HG02623 (cell line): ENCODE data around the gene ERCC1.
"Not testable (repeated sequence)": the region's sequence is repeated elsewhere in the genome, so short reads cannot be mapped to it uniquely, and the experiment has no call there.

Experiments used
- ATAC-seq: cut with Tn5 transposase; IDR thresholded peaks from one replicate; pipeline ENCODE4 v1.9.1; 2021; ENCODE audit warnings: moderate library complexity; ENCODE audit not compliant: unreplicated experiment

The ERCC1 gene

GRCh38 chr19:45455707-45456499 lies 32.2 kb upstream of the ERCC1 start:
- ATAC-seq = no peak

GRCh38 chr19:45451850-45452387 lies 28.2 kb upstream of the ERCC1 start:
- no peak for ATAC-seq

- ATAC-seq = no peak
Observed at GRCh38 chr19:45451131-45451849, 27.6 kb upstream of the ERCC1 start.

DNA sequence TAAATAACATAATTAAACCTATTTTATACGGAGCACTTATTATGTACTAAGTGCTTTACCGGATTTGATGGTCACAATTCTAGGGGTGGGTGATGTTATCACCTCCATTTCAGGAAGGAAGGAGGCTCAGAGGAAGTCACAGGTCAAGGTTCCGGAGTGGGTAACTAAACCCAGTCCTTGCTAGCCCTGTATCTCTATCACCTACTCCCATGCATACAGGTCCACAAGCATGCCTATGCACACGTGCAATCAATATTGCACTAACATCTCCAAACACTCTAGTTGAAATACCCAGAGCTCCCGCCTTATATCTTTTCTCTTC lies 26.3 kb upstream of the ERCC1 start:
- no peak for ATAC-seq

DNA sequence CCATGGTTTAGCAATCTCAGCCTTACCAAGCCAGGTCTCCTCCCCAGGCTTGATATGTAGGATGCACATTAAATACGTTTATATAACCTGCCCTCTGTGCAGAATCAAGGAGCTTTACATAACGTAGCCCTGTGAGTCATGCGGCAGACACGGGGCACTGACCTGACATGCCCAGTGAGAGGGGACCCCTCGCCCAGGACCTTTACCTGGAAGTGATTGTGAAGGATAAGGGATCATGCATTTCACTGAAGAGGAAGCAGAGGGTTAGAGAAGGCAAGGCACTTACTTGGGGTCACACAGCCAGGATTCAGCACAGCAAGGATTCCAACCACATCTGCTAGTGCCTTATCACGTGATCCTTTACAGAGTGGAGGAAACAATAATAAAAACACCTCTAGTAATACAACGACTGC lies 25.2 kb upstream of the ERCC1 start:
- no peak for ATAC-seq

GRCh38 chr19:45448425-45448756 lies 24.7 kb upstream of the ERCC1 start:
- ATAC-seq = no peak

DNA sequence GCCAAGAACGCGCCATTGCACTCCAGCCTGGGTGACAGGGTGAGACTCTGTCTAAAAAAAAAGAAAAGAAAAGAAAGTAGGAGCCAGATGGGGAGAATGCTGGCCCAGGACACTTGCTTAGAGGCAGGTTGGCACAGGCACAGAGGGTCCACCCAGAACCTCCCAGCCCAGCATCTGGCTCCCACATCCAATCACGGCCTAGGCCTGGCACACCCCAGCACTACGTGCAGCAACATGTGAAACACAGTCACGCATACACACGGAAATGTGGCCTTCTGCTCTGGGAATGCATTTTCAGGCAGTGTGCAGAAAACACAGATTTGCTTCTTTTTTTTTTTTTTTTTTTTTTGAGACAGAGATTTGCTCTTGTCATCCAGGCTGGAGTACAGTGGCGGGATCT lies 23.2 kb upstream of the ERCC1 start:
- no peak for ATAC-seq

DNA sequence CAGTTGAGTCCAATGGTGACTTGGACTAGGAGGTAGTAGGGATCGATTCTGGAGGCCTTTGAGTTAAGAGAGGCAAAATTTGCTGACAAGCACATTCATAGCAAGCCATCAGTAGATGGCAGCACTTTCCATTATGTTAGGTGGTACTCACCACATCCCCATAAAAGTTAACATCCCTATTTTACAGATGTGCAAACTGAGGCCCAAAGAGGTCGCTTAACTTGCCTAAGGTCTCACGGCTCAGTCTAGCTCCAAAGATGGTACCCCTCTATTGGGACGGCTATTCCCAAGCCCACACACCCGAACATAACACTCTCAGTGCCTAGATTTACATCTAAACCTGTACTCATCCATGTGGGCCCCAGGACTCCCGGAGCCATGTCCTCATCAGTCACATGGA lies 22.6 kb upstream of the ERCC1 start:
- ATAC-seq = no peak

DNA sequence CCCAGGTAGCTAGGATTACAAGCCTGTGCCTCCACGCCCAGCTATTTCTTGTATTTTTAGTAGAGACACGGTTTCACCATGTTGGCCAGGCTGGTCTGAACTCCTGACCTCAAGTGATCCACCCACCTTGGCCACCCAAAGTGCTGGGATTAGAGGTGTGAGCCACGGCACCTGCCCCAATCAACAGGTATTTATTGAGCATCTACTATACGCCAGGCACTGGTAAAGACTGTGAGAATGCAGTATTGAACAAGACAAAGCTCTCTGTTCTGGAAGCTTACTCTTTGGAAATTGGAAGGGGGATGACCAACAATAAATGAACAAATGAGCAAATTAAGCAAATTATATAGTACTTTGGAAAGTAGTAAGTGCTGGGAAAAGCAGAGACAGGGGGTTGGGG lies 21.4 kb upstream of the ERCC1 start:
- no peak for ATAC-seq

GRCh38 chr19:45444318-45445041 lies 20.8 kb upstream of the ERCC1 start:
- no peak for ATAC-seq

- ATAC-seq = no peak
Observed at GRCh38 chr19:45443462-45444317, 20.0 kb upstream of the ERCC1 start.

- no peak for ATAC-seq
Observed at GRCh38 chr19:45442778-45443461, 19.2 kb upstream of the ERCC1 start.

DNA sequence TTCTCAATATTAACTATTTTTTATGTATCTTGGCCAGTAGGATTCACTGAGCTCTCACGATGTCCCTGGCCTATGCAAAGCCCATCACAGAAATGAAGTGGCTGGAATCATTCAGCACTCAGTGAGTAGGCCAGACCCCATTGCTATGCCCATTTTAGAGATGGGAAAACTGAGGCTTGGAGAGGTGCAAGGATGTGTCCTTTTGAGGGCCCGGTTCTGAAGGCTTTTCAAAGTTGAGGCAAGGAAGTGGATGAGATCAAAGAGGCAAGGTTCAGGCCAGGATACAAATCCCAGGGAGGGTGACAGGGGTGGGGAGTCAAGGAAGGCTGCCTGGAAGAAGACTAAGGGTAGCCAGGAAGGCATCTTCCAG lies 18.7 kb upstream of the ERCC1 start:
- no peak for ATAC-seq

DNA sequence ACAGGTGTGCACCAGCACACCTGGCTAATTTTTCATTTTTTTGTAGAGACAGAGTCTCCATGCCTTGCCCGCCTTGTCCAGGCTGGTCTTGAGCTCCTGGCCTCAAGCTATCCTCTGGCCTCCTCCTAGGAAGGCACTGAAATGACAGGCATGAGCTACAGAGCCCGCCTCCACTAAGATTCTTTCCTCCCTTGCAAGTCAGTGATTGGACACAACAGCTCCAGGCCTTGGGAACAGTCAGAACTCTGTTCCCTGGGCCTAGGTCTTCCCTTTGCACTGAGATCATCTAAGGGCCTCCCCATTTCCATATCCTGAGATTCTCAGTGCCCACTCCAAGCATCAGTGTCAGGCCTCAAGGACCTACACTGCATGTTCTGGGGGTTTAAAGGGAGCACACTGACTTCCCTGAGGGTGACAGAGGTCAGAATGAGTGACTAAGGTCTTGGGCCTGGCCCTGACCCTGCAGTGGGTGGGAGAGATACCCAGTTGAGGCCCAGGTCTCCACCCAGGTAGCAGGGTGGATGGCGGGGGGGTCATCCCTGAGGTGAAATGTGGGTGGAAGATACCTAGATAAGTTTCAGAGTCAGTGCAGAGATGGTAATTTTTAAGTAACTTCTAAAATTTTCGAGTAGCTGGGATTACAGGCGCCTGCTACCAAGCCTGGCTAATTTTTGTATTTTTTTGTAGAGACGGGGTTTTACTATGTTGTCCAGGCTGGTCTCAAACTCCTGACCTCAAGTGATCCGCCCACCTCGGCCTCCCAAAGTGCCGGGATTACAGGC lies 17.3 kb upstream of the ERCC1 start:
- ATAC-seq = no peak

- no peak for ATAC-seq
Observed at GRCh38 chr19:45440259-45440638, 16.5 kb upstream of the ERCC1 start.

GRCh38 chr19:45439569-45440258 lies 16.0 kb upstream of the ERCC1 start:
- peak; percentile 49 for ATAC-seq

DNA sequence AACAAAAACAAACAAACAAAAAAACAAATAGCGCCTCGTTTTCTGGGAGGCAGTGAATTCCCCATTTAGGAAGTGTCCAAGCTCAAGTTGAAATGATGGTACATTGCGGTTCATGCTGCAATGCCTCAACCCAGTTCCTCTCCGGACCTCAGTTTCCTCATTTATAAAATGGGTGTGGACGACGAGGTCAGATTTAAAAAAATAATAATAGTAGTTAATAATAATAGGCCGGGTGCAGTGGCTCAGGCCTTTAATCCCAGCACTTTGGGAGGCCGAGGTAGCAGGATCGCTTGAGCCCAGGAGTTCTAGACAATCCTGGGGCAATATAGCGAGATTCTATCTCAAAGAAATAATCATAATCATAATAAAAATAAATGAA lies 15.5 kb upstream of the ERCC1 start:
- ATAC-seq = no peak

DNA sequence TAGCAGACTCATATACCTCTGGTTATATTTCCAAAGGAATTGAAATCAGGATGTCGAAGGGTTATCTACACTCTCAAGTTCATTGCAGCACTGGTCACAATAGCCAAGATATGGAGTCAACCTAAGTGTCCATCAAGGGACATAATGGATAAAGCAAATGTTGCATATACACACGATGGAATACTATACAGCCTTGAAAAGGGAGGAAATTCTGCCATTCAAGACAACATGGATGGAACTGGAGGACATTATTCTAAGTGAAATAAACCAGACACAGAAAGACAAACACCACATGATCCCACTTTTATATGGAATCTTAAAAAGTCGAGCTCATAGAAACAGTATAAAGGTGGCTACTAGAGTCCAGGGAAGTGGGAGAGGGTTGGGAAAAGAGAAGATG lies 13.6 kb upstream of the ERCC1 start:
- no peak for ATAC-seq

DNA sequence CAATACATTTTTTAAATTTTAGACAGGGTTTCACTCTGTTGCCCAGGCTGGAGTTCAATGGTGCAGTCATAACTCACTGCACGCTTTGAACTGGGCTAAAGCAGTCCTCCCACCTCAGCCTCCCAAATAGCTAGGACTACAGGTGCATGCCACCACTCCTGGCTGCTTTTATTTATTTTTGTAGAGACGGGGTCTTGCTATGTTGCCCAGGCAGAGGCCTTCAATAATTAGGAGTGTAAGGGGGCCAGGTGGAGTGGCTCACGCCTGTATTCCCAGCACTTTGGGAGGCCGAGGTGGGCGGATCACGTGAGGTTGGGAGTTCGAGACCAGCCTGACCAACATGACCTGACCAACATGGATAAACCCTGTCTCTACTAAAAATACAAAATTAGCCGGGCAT lies 8.8 kb upstream of the ERCC1 start:
- not testable (repeated sequence) for ATAC-seq
